Keratinocyte (primary cell): Measurements from ENCODE around the gene CENATAC. TPM values are rescaled to one million over a fixed set of nuclear protein-coding genes. Genes with fewer than 3 reads are reported as not detected.

Experiments used
- DNase-seq: peaks from one replicate; pipeline ENCODE4 v3.0.0-alpha.2; 2011; ENCODE audit warnings: low read depth, missing footprints, low spot score
- FAIRE-seq: peaks from 2 replicates; lab custom pipeline; 2011; peaks lifted over from hg19 to GRCh38; lab: Jason Lieb, UNC
- H2AFZ ChIP-seq: 2 replicates; pipeline ENCODE4 v1.6.0; 2012; ENCODE audit warnings: low read length, control low read depth, inconsistent platforms; ENCODE audit not compliant: control insufficient read depth
- H3K27ac ChIP-seq: 2 replicates; pipeline ENCODE4 v1.5.1; 2011; ENCODE audit warnings: low read length; ENCODE audit not compliant: control insufficient read depth, insufficient read depth
- H3K27me3 ChIP-seq: 3 replicates; pipeline ENCODE4 v1.6.0; 2011; ENCODE audit warnings: low read length; ENCODE audit not compliant: control insufficient read depth, insufficient read depth; ENCODE audit errors: extremely low read depth
- H3K36me3 ChIP-seq, 2 experiments: 2 replicates in 1 of 2; 3 replicates in 1 of 2; pipeline ENCODE4 v1.5.1; 2011; ENCODE audit warnings: low read length in 2 of 2, mild to moderate bottlenecking in 1 of 2; ENCODE audit not compliant: control insufficient read depth in 2 of 2, insufficient read depth in 2 of 2; ENCODE audit errors: extremely low read depth in 1 of 2
- H3K4me1 ChIP-seq: 3 replicates; pipeline ENCODE4 v1.5.1; 2011; ENCODE audit warnings: low read length; ENCODE audit not compliant: control insufficient read depth, insufficient read depth; ENCODE audit errors: extremely low read depth
- H3K4me2 ChIP-seq: 3 replicates; pipeline ENCODE4 v1.6.0; 2011; ENCODE audit warnings: low read depth, low read length; ENCODE audit not compliant: control insufficient read depth, insufficient read depth; ENCODE audit errors: extremely low read depth
- H3K4me3 ChIP-seq, 3 experiments: fragments of 200-600 bp in 1 of 3; sonication (generic) in 1 of 3; 2 replicates in 2 of 3; 3 replicates in 1 of 3; pipeline ENCODE4 v1.5.1; 2011 to 2016; ENCODE audit warnings: low read length in 3 of 3, mild to moderate bottlenecking in 3 of 3, control low read depth in 2 of 3, inconsistent platforms in 1 of 3, low read depth in 1 of 3, mixed read lengths in 1 of 3, mixed run types in 1 of 3, moderate library complexity in 1 of 3; ENCODE audit not compliant: control insufficient read depth in 2 of 3, insufficient read depth in 2 of 3; ENCODE audit errors: extremely low read depth in 1 of 3
- H3K79me2 ChIP-seq: 2 replicates; pipeline ENCODE4 v1.6.0; 2012; ENCODE audit warnings: low read length; ENCODE audit not compliant: control insufficient read depth, insufficient read depth
- H3K9ac ChIP-seq: 3 replicates; pipeline ENCODE4 v1.6.0; 2011; ENCODE audit warnings: low read length; ENCODE audit not compliant: control insufficient read depth, insufficient read depth; ENCODE audit errors: extremely low read depth
- H3K9me1 ChIP-seq: 3 replicates; pipeline ENCODE4 v1.6.0; 2011; ENCODE audit warnings: low read length; ENCODE audit not compliant: control insufficient read depth, insufficient read depth; ENCODE audit errors: extremely low read depth
- H3K9me3 ChIP-seq: 2 replicates; pipeline ENCODE4 v1.5.1; 2012; ENCODE audit warnings: low read depth, low read length; ENCODE audit not compliant: control insufficient read depth
- H4K20me1 ChIP-seq: 3 replicates; pipeline ENCODE4 v1.6.0; 2011; ENCODE audit warnings: low read length; ENCODE audit not compliant: control insufficient read depth, insufficient read depth; ENCODE audit errors: extremely low read depth
- EZH2 ChIP-seq: IDR thresholded peaks from one replicate; pipeline ENCODE4 v1.6.1; 2012; ENCODE audit warnings: inconsistent platforms, mild to moderate bottlenecking, low read length, moderate library complexity
- dilution Hi-C: fragments of 300-500 bp; cut with MboI; formaldehyde crosslinking; loops from one replicate; pipeline ENCODE4 v1.7.0; 2020; ENCODE audit warnings: low sequenced_read_pairs; ENCODE audit not compliant: extremely low pct_ligation_motif_present
- polyA plus RNA-seq, 5 experiments: library from polyadenylated mRNA; depleted of rRNA in 3 of 5; stranded (reverse) in 3 of 5; stranded (forward) in 1 of 5; unstranded in 1 of 5; fragments of >200 nt; gene quantifications; 1 replicate in 1 of 5; 2 replicates in 3 of 5; 3 replicates in 1 of 5; pipeline versions ENCODE4 v1.2.1 to v1.2.3, GENCODE V29; 2011 to 2012; ENCODE audit warnings: missing spikeins in 2 of 5, low read depth in 1 of 5, low replicate concordance in 1 of 5
- TF ChIP-seq, protein P1 (sequence below), 3 experiments: IDR thresholded peaks in 1 of 3; conservative IDR thresholded peaks in 1 of 3; optimal IDR thresholded peaks in 1 of 3; 2 replicates in 2 of 3; 3 replicates in 1 of 3; pipeline versions ENCODE3 to v1.5.1; 2011; ENCODE audit warnings: low read length in 3 of 3, mild to moderate bottlenecking in 3 of 3, moderate library complexity in 2 of 3, control low read depth in 1 of 3, inconsistent platforms in 1 of 3; ENCODE audit not compliant: insufficient read depth in 2 of 3; ENCODE audit errors: extremely low read depth in 1 of 3

CENATAC gene
- polyA plus RNA-seq, 1 donor (not counting 4 experiments of a cell fraction or from before 2014, with no cell fraction given): 22.6 TPM

DNA sequence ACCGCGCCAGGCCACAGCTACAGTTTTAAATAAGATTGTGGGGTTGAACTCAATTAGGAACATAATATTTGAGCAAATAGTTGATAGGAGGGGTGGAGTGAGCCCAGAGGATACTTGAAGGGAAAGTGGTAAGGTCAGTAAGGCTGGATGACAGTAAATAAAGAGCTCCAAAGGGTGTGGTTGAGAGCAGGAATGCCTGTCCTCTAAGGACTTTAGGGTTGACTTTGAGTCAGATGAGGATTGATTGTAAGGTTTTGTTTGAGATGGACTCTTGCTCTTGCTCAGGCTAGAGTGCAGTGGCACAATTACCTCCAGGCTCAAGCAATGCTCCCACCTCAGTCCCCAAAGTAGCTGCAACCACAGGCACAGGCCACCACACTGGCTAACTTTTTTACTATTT, 24.0 kb upstream of the CENATAC start:
- FAIRE-seq: no peak
- H3K27ac ChIP-seq: no peak overlapping the region
- dilution Hi-C loops: no loop called here

DNA sequence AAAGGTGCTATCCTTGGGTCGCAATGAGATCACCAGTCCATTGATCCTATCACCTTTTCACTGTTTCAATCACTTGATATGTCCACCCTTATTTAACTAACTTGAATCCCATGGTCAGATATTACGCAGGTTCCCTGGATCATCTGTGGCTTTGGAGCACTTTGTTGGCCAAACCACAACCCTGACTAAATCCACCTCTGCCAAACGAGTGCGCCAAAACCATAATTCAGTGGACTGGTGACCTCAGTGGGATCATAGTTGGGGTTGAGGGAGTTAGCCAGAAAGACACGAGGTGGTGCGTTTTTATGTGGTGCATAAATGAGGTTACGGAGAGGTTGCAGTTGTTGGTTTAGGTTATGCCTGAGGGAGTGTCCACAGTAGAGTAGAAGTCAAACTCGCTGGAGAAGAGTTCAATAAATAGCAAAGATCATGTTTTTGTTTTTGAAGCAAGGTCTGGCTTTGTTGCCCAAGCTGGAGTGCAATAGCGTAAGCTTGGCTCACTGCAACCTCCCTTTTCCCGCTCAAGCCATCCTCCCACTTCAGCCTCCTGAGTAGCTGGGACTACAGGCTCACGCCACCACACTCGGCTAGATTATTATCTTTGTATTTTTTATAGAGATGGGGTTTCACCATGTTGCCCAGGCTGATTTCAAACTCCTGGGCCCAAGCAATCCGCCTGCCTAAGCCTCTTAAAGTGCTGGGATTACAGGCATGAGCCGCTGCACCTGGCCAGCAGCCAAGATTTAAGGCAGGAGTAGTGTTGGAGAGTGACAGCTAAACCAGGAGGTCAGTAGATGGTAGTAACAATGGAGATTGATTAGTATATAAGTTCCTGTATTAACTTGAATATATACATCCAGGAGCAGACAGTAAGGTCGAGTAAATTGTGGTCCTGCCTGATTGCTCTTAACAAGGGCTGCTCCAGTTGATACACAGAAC, 21.9 kb upstream of the CENATAC start:
- H3K27me3 ChIP-seq: no peaks in the 10 kb centered on the region

More for the DNA sequence above, 24.0 kb upstream of the CENATAC start:
- Histone ChIP-seq H3K27me3 (no peaks in the 10 kb centered on the region), H3K4me1 (no peaks in the 10 kb centered on the region), H3K79me2 (no peaks in the 10 kb centered on the region), H4K20me1 (no peaks in the 10 kb centered on the region), H3K4me2 (no peak overlapping the region), H3K4me3 (no peak overlapping the region), H3K9ac (no peak overlapping the region), H3K9me3 (no peaks in the 10 kb centered on the region), H2AFZ (no peak overlapping the region), H3K36me3 (no peaks in the 10 kb centered on the region), H3K9me1 (no peaks in the 10 kb centered on the region)
- TF ChIP-seq, protein P1, sequence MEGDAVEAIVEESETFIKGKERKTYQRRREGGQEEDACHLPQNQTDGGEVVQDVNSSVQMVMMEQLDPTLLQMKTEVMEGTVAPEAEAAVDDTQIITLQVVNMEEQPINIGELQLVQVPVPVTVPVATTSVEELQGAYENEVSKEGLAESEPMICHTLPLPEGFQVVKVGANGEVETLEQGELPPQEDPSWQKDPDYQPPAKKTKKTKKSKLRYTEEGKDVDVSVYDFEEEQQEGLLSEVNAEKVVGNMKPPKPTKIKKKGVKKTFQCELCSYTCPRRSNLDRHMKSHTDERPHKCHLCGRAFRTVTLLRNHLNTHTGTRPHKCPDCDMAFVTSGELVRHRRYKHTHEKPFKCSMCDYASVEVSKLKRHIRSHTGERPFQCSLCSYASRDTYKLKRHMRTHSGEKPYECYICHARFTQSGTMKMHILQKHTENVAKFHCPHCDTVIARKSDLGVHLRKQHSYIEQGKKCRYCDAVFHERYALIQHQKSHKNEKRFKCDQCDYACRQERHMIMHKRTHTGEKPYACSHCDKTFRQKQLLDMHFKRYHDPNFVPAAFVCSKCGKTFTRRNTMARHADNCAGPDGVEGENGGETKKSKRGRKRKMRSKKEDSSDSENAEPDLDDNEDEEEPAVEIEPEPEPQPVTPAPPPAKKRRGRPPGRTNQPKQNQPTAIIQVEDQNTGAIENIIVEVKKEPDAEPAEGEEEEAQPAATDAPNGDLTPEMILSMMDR (optimal IDR thresholded peaks at IDR 0.05 in 1 of 3, IDR thresholded peaks at IDR 0.05 in 1 of 3, conservative IDR thresholded peaks at IDR 0.05 in 1 of 3; ENCODE audit: extremely low read depth in 1 of 3, insufficient read depth in 2 of 3, low read length in 3 of 3): no peak
- no peak for TF ChIP-seq EZH2
- no peak for DNase-seq

More for the DNA sequence above, 21.9 kb upstream of the CENATAC start:
- dilution Hi-C loops: no loop called here
- H3K4me3 ChIP-seq: no peak overlapping the region
- no peaks in the 10 kb centered on the region for H3K9me1 ChIP-seq
- FAIRE-seq (no peak), DNase-seq (no peak)
- H2AFZ ChIP-seq: no peak overlapping the region
- no peak overlapping the region for H3K9ac ChIP-seq
- no peaks in the 10 kb centered on the region for H4K20me1 ChIP-seq
- no peak for TF ChIP-seq EZH2
- TF ChIP-seq, protein P1 (optimal IDR thresholded peaks at IDR 0.05 in 1 of 3, IDR thresholded peaks at IDR 0.05 in 1 of 3, conservative IDR thresholded peaks at IDR 0.05 in 1 of 3; ENCODE audit: extremely low read depth in 1 of 3, insufficient read depth in 2 of 3, low read length in 3 of 3): no peak
- H3K4me1 ChIP-seq: no peaks in the 10 kb centered on the region
- H3K9me3 ChIP-seq: no peaks in the 10 kb centered on the region
- no peaks in the 10 kb centered on the region for H3K36me3 ChIP-seq
- H3K27ac ChIP-seq: no peak overlapping the region
- no peaks in the 10 kb centered on the region for H3K79me2 ChIP-seq
- H3K4me2 ChIP-seq: no peak overlapping the region
